HG03565 (cell line): ENCODE measurements around the gene MYZAP.
A peak's percentile ranks its signal among the peaks of the same experiment; 100 is the strongest.

Source experiments
- ATAC-seq: cut with Tn5 transposase; IDR thresholded peaks from one replicate; pipeline ENCODE4 v1.9.1; 2021; ENCODE audit warnings: mild to moderate bottlenecking, moderate library complexity; ENCODE audit not compliant: unreplicated experiment

MYZAP gene

GRCh38 chr15:57591822-57592367 is at the start of gene MYZAP:
Gene MYZAP, plus strand, starts transcription at chr15:57591904. Its CDS starts 131 bp downstream, at chr15:57592035.
- no peak for ATAC-seq

GRCh38 chr15:57542505-57542817 is 49.2 kb upstream of the MYZAP start:
- ATAC-seq: no peak

GRCh38 chr15:57544848-57545480 is 46.7 kb upstream of the MYZAP start:
- no peak for ATAC-seq

GRCh38 chr15:57545995-57546394 is 45.7 kb upstream of the MYZAP start:
- no peak for ATAC-seq

GRCh38 chr15:57547243-57547755 is 44.4 kb upstream of the MYZAP start:
- ATAC-seq: no peak

GRCh38 chr15:57548351-57548750 is 43.4 kb upstream of the MYZAP start:
- ATAC-seq: no peak

GRCh38 chr15:57548835-57549234 is 42.9 kb upstream of the MYZAP start:
- ATAC-seq: no peak

GRCh38 chr15:57549935-57550334 is 41.8 kb upstream of the MYZAP start:
- no peak for ATAC-seq

- ATAC-seq: no peak
Observed at GRCh38 chr15:57550640-57551039, 41.1 kb upstream of the MYZAP start.

- no peak for ATAC-seq
Observed at GRCh38 chr15:57551715-57552677, 39.7 kb upstream of the MYZAP start.

GRCh38 chr15:57552678-57553334 is 38.9 kb upstream of the MYZAP start:
- no peak for ATAC-seq

- no peak for ATAC-seq
Observed at GRCh38 chr15:57553526-57553925, 38.2 kb upstream of the MYZAP start.

- no peak for ATAC-seq
Observed at GRCh38 chr15:57554063-57554811, 37.5 kb upstream of the MYZAP start.

- no peak for ATAC-seq
Observed at GRCh38 chr15:57554812-57555179, 36.9 kb upstream of the MYZAP start.

GRCh38 chr15:57555270-57555669 is 36.4 kb upstream of the MYZAP start:
- no peak for ATAC-seq

- no peak for ATAC-seq
Observed at GRCh38 chr15:57556040-57556439, 35.7 kb upstream of the MYZAP start.

GRCh38 chr15:57557267-57557666 is 34.4 kb upstream of the MYZAP start:
- no peak for ATAC-seq

- ATAC-seq: no peak
Observed at GRCh38 chr15:57557810-57558209, 33.9 kb upstream of the MYZAP start.

- no peak for ATAC-seq
Observed at GRCh38 chr15:57559875-57560274, 31.8 kb upstream of the MYZAP start.

- peak; percentile 66 for ATAC-seq
Observed at GRCh38 chr15:57561041-57561711, 30.5 kb upstream of the MYZAP start.
